HG03066 (cell line): ENCODE measurements around the gene DDT.
"Not testable (repeated sequence)": the region's sequence is repeated elsewhere in the genome, so short reads cannot be mapped to it uniquely, and the experiment has no call there.

Source experiments
- ATAC-seq: cut with Tn5 transposase; IDR thresholded peaks from one replicate; pipeline ENCODE4 v1.9.1; 2021; ENCODE audit warnings: low read depth; ENCODE audit not compliant: unreplicated experiment

DDT gene

GRCh38 chr22:23974345-23974744, at the start of gene DDT:
DDT (minus strand) TSS chr22:23974441; CDS start chr22:23974414, 27 bp downstream.
- ATAC-seq = peak; percentile 89

DNA sequence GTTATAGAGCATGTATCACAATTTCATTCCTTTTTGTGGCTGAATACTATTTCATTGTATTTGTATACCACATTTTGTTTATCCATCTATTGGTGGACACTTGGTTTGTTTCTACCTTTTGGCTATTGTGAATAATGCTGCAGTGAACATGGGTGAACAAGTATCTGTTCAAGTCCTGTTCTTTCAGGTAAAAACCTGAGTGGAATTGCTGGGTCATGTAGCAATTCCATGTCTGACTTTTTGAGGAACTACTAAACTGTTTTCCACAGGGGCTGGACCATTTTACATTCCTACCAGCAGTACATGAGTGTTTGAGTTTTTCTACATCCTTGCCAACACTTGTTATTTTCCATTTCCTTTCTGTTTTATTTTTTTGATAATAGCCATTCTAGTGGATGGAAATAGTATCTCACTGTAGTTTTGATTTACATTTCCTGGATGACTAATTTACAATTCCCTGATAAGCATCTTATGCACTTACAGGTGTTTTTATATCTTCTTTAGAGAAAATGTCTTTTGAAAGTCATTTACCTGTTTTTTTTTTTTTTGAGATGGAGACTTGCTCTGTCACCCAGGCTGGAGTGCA, 49.1 kb upstream of the DDT start:
- no peak for ATAC-seq

DNA sequence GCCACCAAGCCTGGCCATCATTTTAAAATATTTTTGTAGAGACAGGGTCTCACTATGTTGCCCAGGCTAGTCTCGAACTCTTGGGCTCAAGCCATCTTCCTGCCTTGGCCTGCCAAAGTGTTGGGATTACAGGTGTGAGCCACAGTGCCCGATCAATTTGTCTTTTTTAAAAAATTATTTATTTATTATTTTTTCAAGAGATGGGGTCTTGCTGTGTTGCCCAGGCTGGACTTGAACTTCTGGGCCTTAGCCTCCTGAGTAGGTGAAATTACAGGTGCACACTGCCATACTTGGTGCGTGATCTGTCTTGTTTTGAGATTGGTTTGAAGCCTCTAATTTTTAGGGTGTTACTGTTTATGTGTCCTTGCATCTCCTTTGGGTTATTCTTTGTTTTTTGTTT, 47.1 kb upstream of the DDT start:
- ATAC-seq = no peak

- no peak for ATAC-seq
These were observed 41.9 kb upstream of the DDT start for GRCh38 chr22:24016156-24016555.

GRCh38 chr22:24011735-24012068, 37.5 kb upstream of the DDT start:
- no peak for ATAC-seq

DNA sequence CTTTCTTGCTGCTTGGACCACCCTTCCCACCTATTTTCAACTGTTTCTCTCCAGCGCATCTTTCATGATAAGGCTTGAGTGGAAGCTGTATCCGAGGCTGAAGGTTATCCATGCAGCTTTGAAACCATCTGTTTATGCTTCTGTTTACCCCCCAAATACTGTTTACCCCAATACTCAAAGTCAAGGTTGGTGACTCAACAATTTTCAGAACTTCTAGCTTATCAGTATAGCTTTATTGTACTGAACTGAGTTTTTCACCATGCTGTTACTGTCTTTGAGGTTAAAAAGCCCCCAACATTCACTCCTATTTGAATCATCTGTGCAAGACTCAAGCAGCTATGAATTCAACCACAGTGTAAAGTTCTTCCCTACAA, 35.8 kb upstream of the DDT start:
- no peak for ATAC-seq

DNA sequence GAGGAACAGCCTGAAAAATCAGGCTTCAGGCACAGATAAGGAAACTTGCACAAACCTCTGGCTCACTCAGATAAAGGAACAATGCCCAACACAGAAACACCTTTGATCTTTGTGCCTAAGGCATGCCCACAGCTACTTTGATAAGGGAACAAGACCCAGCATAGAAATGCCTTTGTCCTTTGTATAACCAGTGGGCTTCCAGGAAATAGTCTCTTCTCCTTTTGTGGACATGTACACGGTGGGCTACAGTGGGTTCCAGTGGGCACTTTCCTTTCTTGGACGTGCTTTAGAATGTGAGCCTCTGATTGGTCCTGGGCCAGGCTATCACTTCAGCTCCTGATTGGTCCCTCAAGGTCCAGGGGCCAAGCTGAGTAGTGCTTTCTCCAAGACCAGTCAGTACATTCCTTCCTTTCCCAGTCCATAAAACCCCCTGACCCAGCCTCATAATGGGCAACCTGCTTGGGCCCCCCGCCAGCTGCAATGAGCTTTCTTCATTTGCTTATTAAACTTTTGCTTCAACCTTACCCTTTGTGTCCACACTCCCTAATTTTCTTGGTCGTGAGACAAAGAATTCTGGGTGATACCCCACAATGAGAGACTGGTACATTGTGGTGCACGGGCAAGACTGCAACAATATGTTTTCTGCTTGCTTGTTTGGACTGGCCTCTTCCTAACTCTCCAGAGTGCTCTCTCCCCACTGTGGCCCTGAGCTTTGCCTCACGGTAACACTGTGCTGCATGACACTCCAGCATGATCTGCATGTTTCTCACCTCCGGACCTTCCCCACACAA, 35.2 kb upstream of the DDT start:
- no peak for ATAC-seq

DNA sequence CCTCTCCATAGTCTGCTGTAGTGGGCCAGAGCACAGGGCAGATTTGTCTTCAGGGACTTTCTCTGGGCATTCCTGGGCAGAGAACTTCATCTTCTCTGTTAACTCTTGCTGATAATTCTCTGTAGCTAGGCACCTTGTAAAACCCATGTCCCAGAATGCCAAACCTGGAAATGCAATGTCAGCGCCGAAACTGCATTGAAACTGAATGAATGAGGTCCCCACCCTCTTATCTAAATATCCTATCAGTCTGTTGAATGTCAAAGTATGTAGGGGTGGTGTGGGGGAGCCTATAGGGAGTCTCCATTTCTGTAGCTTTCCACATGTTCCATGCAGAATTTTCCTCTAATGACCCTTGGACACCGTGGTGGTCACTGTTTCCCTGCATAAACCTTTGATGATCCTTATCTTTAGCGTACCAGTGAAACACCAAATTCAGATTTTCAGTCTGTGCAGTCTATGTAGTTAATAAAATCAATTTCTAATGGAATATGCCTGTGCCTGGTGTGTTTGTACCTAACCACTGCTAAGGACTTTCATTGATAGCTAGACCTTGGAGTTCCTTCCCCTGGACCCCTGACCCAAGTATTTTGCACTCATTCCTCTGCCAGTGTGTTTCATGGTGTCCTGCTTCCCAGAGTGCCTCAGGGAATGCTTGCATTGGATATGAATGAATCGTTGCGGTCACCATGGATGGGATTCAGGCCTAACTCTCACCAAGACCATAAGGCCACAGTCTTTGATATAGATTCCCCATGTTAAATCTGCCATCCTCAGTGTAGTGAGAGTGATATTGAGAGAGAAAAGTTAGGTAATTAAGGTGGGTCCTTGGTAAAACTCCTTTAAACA, 34.4 kb upstream of the DDT start:
- no peak for ATAC-seq

- no peak for ATAC-seq
These were observed 33.7 kb upstream of the DDT start for GRCh38 chr22:24008022-24008283.

GRCh38 chr22:24007253-24008021, 33.2 kb upstream of the DDT start:
- ATAC-seq = no peak

DNA sequence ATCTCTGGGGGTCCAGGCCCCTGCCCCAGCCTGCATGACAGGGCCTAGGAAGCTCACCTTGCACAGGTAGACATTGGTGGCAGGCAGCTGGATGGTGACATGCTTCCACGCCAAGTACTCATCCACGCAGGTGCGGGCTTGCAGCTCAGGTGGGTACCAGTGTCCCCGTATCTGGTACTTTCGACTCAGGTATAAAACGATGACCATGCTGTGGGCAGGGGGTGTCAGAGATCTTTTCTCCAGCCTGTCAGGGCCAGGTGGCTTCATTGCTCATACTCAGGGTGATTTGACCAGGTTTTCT, 32.6 kb upstream of the DDT start:
- ATAC-seq = no peak

- no peak for ATAC-seq
These were observed 32.1 kb upstream of the DDT start for GRCh38 chr22:24006207-24006913.

GRCh38 chr22:24005201-24005600, 31.0 kb upstream of the DDT start, which contains the start of gene GSTT4:
GSTT4 (minus strand) TSS chr22:24005453; CDS start chr22:24005356, 97 bp downstream.
- no peak for ATAC-seq

DNA sequence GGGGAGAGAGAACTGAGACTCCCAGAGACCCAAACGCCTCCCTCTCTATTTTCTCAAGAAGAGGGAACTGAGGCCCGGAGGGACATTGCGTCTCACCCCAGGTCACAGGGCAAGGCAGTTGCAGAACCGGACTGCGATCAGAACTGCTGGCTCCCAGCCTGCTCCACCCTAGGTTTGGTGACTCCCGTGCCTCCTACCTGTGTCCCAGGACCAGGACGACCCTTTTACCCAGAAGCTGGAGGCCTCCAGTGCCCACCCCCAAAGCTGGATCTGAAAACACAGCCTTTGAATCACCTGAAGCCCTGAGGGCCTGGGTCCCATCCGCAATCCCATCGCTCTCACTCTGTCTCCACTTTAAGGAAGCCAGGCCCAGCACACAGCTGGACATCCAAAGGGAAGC, 29.6 kb upstream of the DDT start:
- ATAC-seq = no peak

DNA sequence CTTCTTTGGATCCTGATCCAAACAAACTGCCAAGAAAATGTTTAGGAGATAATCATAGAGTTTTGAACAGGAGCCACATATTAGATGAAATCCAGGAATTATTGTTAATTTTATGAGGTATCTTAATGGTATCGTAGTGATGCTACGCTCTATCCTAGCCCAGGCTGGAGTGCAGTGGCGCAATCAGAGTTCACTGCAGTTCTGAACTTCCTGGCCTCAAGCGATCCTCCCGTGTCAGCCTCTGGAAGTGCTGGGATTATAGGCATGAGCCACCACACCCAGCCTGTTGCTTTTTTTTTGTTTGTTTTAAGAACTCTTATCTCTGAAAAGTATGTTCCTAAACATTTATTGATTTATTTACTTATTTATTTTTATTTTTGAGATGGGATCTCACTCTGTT, 28.6 kb upstream of the DDT start:
- no peak for ATAC-seq

DNA sequence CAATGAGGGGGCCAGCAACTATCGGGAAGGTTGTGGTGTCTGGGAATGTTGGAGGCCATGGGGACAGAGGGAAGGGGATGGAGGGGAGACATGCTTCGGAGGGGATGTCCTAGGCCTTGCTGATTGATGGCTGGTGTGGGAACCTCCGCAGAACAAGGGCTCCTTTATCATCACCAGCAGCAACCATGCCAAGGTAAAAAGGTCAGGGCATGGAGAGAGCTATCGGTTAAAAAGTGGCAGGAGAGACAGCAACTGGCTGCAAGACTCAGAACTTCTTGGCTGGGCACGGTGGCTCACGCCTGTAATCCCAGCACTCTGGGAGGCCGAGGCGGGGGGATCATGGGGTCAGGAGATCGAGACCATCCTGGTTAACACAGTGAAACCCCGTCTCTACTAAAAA, 28.0 kb upstream of the DDT start:
- ATAC-seq = no peak

GRCh38 chr22:24001314-24001713, 27.1 kb upstream of the DDT start:
- ATAC-seq = no peak

DNA sequence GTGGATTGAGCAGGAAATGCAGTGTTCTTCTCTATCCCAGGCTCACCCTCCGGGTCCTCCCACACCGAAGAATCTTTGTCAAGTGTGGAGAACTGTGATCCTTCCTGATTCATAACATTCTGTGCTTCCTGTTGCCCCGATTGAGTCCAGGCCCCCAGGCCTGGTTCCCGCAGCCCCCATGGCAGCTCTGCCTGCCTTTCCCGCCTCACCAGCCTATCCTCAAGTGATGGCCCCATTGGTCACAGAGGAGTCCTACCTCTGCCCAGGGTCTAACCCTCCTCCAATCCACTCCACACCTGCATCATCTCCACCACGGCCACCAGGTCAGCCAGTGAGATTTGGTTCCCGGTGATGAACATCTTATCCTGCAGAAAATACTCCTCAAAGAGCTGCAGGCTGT, 25.5 kb upstream of the DDT start:
- not testable (repeated sequence) for ATAC-seq

DNA sequence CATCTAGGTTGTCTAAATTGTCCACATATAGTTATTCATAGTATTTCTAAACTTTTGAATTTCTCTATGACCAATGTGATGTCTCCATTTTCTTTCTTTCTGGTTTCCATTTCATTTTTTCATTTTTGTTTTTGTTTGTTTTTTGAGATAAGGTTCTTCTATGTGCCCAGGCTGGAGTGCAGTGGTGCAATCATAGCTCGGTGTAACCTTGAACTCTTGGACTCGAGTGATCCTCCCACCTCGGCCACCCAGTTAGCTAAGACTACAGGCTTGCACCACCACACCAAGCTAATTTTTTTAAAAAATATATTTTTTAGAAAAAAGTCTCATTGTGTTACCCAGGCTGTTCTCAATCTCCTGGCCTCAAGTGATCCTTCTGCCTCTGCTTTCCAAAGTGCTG, 22.9 kb upstream of the DDT start:
- ATAC-seq = no peak

DNA sequence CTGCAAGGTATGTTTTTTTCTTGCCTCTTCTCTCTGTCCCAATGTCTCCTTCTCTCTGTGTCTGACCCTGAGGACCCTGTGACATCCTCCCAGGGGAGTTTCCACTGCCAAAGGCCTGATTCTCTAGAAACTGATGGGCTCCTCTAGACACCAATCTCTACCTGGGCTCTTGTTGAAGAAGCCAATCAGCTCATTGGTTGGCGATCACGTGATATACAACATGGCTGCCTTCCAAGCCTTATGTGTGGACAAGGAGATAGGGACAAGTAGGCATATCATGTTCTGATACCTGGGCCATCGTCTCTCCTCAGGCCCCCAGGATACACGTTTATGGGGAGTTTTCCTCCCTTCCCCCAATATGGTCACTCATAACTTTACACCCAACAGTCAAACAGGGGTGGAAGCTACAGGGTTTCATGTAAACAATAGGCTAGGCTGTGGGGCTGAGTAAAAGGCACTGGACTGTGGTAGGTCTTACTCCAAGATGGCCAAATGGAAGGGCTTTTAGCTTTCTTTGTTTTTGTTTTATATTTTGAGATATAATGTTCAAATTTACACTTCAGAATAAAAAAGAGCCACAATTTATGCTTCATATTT, 19.4 kb upstream of the DDT start:
- ATAC-seq = not testable (repeated sequence)
